Fibroblast of lung (primary cell): ENCODE results near the gene GRAP.
"Not testable (repeated sequence)": the region's sequence is repeated elsewhere in the genome, so short reads cannot be mapped to it uniquely, and the experiment has no call there.

Experiments used
- EZH2 ChIP-seq: IDR thresholded peaks from 2 replicates; pipeline ENCODE4 v1.5.1; 2012; ENCODE audit warnings: low read length, control low read depth, mild to moderate bottlenecking; ENCODE audit errors: missing control alignments
- TF ChIP-seq, protein P1 (sequence below), 2 donors: IDR thresholded peaks in 1 of 2; conservative IDR thresholded peaks in 1 of 2; 1 replicate in 1 of 2; 2 replicates in 1 of 2; pipeline ENCODE4 v1.5.1; 2011 to 2012; ENCODE audit warnings: low read length in 2 of 2, control low read depth in 1 of 2, inconsistent platforms in 1 of 2, low read depth in 1 of 2, mild to moderate bottlenecking in 1 of 2

DNA sequence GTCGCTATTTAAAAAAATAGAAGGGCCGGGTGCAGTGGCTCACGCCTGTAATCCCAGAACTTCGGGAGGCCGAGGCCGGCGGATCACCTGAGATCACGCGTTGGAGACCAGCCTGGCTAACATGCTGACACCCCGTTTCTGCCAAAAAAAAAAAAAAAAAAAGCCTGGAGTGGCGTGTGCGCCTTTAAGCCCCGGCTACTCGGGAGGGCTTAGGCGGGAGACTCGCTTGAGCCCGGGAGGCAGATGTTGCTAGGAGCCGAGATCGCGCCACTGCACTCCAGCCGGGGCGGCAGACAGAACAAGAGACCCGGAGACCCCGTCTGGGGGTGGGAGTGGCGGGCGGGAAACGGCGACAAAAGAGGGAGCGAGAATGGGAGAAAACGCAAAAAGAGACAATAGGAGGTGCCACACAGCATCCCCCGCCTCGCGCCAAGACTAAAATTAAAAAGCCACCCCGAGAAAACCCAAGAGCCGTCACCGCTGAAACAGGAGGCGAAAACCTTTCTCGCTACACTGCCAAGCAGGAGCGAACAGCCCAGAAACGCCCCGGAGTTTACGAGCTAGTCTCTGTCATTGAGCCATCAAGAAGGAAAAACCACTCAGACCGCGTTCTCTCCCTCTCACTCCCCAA is 16.7 kb upstream of the GRAP start:
- TF ChIP-seq, protein P1, sequence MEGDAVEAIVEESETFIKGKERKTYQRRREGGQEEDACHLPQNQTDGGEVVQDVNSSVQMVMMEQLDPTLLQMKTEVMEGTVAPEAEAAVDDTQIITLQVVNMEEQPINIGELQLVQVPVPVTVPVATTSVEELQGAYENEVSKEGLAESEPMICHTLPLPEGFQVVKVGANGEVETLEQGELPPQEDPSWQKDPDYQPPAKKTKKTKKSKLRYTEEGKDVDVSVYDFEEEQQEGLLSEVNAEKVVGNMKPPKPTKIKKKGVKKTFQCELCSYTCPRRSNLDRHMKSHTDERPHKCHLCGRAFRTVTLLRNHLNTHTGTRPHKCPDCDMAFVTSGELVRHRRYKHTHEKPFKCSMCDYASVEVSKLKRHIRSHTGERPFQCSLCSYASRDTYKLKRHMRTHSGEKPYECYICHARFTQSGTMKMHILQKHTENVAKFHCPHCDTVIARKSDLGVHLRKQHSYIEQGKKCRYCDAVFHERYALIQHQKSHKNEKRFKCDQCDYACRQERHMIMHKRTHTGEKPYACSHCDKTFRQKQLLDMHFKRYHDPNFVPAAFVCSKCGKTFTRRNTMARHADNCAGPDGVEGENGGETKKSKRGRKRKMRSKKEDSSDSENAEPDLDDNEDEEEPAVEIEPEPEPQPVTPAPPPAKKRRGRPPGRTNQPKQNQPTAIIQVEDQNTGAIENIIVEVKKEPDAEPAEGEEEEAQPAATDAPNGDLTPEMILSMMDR (conservative IDR thresholded peaks at IDR 0.05 in 1 of 2, IDR thresholded peaks at IDR 0.05 in 1 of 2; ENCODE audit: low read depth in 1 of 2, low read length in 2 of 2): not testable (repeated sequence)
- TF ChIP-seq EZH2: not testable (repeated sequence)
